NCI-H460 (cell line): ENCODE measurements around the gene CTXN3. TPM values are rescaled to one million over a fixed set of nuclear protein-coding genes. Genes with fewer than 3 reads are reported as not detected.
"Not testable (repeated sequence)": the region's sequence is repeated elsewhere in the genome, so short reads cannot be mapped to it uniquely, and the experiment has no call there.

ENCODE experiments used
- DNase-seq: peaks from one replicate; pipeline ENCODE4 v3.0.0-alpha.2; 2016; ENCODE audit warnings: low read depth; ENCODE audit errors: extremely low read depth
- total RNA-seq: library from RNA; depleted of rRNA; stranded (reverse); fragments of >200 nt; shearing (Covaris generic); gene quantifications from 2 replicates; pipeline ENCODE4 v1.2.3, GENCODE V29; 2014

Gene CTXN3
- total RNA-seq, 1 experiment from 2014 or later = not detected

DNA sequence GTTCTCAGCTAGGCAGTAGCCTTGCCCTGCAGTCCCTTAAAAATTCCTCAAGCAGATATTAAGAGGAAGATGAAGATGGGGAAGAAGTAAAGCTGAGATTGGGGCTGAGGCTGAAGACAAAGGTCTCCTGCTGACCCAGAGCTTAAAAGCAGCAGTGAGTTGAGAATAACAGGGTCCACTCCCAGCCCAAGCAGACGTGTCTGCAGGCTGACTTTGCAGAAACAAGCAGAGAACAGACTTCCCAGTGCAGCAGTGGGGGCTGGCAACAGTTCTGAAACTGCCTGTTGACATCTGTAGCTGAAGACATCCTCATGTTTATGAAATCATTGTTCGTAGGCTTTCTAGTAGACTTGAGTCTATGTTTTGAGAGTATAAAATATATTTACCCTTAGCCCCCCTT, 1.1 kb downstream of the CTXN3 start:
- DNase-seq = no peak

DNA sequence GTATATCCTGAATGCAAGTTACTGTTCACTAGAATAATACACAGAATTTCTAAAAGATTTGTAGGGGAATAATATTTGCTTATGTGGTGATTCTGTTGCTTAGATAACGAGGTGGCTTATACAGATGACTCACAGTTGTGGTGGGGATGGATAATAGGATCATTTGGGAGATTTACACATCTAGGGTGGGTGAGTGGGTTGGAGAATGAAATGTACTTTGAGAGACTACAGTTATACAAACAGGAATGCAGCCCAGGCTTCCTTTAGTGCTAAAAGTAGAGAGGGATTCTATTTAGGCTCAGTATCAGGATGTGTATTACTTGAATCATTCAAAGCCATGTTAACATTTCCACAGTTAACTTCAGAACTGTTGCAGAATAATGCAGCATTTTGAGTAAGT, 1.8 kb downstream of the CTXN3 start:
- DNase-seq = no peak

DNA sequence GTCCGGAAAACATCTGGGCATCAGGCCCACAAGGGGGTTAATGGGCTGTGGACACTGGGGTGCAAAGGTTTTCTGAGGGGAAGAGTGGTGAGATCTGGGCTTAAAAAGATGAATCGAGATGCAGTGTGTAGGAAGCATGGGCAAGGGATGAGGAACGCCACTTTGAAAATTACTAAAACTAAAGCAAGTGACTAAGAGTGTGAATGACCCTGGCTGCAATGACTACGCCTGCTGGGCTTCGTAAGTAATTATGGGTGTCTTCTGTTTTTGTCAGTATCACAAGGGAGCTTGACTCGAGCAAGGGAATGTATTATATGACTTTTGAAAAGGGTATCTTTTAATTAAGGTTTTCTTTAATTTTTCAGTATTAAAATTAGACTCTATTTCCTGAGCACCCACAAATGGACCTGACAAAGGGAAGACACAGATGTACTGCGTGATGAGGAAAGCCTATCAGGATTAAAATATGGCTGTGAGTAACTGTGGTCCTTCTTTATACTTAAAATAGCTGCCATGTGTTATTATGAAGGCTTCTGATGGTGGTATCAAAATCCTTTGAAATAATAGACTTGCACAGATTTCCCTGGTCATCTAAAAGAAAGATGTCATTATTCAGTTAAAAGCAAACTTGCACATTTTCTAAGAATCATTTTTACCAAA, 4.2 kb downstream of the CTXN3 start:
- DNase-seq = no peak

DNA sequence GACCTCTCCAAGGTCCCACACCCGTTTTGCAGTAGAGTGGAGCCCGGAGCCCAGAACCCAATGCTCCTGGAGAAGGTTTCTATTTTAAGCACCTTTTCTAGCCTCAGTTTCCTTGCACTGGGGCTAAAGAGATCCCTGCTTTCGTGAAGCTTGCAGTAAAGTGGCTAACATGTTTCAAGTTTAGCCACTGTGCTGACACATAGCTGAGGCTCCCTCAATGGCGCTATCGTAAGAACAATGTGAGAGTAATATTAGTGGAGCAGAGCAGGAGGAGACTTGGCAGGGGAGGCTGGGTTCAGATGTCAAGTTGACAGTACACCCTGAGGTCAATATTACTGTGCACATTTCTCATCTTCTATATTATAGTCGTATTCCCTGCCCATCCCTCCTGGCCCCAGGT, 7.9 kb downstream of the CTXN3 start:
- no peak for DNase-seq

DNA sequence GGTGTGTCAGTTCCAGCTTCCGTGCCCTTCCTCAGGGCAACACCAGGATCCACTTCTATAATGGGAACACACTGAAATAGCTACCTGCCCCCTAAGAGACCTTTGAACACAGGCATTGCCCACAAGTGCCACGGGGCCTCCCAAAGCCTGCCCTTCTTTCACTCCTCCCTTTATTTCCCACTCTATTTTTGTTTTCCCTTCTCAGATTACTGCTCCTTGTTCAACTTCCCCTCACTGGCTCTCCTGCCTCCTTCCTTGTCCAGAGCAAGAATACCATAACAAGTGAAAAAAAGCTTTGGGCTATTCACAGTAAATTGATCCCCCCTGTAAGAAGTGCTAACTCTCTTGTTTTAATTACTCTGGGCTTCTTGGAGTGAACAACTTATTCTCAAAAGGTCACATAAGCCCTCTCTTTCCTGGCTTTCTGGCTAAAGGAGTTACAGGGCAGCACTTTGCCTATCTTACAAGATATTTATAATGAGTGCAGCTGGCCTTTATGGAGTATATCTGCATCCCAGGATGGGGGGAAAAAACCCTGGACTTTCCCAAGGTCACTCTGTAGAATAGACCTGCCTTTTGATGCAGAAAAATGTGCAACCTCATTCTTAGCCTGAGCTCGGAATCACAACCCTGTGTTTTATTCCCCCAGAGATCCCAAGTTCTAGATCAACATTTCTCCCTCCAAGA, 11.3 kb downstream of the CTXN3 start:
- no peak for DNase-seq

DNA sequence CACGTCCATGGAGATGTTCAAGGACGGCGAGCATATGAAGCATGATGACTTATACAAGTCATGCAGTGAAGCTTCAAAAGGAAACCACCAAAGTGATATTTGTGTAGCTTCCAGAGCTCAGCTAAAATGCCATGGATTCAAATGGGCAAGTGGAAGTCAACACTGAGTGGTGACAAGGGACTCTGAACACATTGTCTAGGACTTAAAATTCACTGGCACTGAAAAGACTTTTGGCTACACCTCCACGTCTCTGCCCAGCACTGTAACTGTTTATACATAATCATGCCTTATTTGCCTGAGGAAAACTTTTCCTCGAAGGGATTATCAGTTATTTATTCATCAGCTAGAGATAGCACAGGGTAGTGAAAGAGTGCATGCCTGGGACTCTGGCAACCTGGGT, 15.2 kb downstream of the CTXN3 start:
- DNase-seq = no peak

DNA sequence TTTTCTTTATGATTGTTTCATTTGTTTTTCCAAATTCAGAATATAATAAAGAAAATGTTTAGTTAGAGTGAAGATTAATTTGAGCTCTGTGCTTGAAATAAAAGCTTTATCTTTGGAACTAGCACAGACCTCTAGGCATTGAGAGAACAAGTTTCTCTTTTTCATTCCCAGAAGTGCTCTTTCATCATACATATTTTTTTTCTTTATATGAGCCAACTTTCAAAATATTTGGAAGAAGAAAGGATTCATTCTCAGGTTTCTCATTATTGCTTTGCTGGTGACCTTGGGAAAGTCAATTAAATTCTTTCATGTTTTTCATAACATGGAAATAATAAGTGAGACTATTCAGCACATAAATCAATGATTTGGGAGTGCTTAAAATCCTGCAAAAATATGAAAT, 16.8 kb downstream of the CTXN3 start:
- no peak for DNase-seq

DNA sequence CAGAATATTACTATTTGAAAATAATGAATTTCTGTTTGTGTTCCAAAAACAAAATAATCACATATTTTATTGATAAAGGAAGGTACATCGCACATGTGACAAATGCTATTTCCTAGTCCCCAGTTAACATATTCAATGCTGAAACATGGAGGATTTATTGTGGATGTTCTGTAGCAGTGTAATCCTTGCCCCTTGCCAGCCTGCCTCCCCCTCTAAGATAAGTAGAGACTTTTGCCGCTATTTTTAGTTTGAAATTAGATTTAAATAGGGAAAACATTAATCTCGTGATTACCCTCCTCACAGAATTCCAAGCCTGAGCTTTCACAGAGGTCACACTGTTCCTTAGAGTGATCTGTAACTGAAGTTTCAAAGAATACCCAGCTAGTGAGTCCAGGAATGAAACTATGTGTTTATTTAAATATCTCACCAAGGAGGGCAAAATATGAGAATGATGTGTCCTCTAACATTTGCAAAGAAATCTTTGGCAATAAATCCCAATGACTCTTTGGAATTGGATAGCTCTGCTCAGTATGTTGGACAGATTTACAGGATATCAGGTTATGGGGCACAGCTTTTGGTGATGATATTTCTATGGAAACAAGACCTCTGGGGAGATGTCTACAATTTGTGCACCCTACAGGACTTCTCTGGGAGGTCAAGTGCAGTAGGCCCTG, 17.3 kb downstream of the CTXN3 start:
- DNase-seq = no peak

DNA sequence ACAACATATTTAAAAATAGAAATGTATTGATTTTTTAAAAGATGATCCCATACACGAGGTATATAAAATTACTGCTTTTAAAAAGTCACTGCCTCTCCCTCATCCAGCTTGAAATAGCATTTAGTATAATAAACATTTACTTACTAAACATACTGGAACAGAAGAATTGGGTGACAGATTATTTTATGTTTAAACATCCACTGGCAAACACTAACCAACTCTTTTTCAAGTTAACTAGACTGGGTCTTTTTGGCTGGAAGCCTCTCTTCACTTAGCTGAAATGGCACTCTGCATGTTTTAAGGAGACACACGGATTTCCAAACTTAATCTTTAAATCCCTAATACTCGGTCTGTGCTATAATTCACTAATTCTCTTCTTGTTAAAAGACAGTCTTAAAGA, 19.0 kb downstream of the CTXN3 start:
- DNase-seq = no peak

DNA sequence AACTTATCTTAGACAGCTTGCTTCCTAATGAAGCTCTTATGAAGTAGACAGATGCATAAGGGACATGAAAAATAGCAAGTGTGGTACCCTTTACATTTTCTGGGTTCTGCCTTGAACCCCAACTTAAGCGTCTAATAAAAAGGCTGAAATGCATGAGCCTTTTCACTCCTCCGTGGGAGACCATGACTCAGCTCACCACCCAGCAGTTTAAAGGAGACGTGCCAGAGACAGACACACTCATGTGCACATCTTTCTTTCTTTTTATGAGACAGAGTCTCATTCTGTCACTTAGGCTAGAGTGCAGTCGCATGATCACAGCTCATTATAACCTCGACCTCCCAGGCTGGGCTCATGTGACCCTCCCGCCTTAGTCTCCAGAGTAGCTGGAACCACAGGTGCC, 22.3 kb downstream of the CTXN3 start:
- DNase-seq = no peak

DNA sequence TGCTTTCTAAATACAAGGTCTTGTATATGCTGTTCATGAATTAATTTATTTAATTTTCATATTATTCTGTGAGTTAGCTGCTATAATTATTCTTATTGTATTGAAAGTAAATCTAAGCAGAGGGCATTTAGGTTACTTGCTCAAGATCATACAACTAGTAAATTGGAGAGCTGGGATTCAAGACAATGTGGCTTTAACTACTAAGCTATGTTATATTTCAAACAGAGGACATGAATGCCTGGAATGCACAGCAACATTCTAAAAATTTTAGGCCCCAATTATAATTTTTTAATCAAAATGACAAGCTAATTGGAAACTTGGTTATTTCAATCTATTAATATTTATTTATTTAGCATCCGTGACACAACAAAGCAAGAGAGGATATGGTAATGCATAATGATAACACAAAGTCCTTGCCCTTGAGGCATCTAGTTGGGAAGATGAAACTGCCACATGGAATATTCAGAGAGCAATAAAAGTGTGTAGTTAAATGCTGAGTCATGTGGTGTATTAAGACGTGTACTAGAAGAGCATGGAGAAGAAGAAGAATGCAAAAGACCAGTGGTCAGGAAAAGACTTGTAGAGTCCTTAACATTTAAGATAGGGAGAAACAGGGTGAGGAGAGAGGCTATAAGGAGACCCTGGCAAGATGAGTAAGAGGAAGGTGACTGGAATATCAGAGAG, 24.4 kb downstream of the CTXN3 start:
- DNase-seq = peak; percentile 22

DNA sequence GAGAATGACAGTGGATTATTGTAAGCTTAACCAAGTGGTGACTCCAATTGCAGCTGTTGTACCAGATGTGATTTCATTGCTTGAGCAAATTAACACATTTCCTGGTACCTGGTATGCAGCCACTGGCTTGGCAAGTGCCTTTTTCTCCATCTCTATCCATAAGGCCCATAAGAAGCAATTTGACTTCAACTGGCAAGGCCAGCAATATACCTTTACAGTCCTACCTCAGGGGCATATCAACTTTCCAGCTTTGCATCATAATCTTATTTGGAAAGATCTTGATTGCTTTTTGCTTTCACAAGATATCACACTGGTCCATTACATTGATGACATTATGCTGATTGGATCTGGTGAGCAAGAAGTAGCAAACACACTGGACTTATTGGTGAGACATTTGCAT, 28.1 kb downstream of the CTXN3 start:
- DNase-seq = not testable (repeated sequence)

DNA sequence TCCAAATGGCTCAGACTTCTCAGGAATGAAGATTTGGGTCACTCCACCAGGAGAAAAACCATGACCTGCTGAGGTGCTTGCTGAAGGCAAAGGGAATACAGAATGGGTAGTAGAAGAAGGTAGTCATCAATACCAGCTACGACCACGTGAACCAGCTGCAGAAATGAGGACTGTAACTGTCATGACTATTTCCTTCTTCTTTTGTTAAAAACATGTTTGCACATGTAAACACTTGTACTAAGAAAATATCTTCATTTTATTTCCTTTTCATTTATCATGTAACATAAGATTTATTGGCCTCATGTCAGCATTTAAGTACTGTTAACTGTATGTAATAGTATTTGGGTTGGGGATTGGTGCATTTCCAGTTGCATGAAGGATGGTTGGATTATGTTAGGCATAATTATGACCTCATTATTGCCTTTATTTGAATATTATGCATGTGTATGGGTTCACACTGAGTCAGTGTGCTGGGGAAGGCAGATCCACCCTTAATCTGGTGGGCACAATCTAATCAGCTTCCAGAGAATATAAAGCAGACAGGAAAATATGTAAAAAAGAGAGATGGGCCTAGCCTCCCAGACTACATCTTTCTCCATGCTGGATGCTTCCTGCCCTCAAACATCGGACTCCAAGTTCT, 30.9 kb downstream of the CTXN3 start:
- DNase-seq = not testable (repeated sequence)

DNA sequence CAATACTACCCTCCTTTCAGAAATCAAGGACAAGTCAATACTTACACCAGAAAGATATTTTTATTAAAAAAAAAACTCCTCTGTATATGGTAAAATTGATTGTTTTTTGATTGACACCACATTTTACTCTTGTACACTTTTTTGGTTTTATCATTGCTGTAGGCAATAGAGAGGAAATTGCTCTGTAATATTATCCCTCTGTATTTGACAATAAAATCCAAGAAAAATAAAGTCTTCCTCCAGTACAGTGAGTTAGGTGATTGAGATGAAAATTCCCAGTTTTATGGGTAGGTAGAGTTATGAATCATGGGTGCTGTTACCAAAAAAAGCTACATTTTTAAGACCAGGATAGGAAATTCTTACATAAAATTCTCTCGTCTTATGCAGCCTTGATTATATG, 31.7 kb downstream of the CTXN3 start:
- DNase-seq = no peak

DNA sequence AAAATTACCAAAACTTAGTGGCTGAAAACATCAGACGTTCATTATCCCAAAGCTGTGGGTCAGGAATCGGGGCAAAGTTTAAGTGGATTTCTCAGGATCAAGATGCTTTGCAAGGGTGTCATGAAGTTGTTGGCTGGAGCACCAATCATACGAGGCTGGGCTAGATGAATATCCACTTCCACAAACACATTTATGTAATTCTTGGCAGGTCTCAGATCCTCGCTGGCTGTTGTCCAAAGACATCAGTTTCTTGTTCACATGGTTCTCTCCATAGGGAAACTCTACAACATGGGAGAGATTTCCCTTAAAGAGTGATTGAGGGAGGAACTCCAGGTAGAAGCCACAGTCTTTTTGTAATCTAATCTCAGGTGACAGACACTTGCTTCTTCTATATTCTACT, 34.1 kb downstream of the CTXN3 start:
- no peak for DNase-seq

DNA sequence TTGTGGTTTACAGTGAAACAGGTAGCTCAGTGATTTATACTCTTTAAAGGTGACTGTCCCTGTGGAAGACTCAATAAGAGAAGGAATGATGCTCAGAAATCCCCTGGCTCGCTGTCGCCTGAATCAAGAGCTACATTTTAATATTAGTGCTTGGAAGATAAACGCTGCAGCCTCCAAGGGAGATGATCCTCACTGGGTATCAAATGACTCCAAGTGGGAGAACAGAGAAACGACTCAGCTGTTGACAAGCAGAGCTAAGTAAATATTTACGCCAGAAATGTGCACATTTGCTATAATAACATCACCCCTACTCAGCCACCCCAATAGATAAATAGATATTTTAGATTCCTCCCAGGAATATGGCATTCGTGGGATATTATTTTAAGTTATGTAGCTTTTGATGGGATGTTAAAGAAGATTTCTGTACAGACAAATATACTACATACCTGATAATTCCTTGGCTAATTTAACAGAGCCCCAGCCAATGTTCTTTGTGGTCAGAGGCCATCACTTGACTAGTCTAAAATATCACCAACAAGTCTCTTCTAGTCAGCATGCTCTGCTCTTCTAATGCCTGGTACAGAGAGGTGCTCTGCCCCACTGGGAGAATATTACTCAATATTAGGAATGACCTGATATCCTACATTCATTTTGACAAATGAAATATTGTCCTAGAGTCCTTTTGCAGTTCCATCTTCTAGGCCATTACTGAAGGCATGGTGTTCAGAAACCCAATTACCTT, 36.0 kb downstream of the CTXN3 start:
- no peak for DNase-seq

DNA sequence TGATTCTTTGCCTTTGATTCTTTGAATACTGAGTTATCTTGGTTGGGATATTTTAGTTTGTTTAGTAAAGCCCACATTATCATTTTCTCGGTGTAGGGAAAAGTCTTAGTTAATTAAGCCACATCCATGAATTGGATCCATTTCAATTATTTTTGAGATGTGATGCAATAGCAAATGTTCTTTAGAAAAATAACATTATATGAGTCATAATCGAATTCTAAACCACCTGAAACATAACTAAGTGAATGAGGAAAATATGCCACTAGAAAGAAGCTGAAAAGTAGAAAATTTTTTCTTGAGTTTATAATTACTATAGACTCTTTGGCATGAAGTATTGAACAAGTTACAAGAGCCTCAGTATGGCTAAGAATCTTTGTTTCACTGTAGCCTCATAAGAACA, 36.8 kb downstream of the CTXN3 start:
- DNase-seq = no peak

DNA sequence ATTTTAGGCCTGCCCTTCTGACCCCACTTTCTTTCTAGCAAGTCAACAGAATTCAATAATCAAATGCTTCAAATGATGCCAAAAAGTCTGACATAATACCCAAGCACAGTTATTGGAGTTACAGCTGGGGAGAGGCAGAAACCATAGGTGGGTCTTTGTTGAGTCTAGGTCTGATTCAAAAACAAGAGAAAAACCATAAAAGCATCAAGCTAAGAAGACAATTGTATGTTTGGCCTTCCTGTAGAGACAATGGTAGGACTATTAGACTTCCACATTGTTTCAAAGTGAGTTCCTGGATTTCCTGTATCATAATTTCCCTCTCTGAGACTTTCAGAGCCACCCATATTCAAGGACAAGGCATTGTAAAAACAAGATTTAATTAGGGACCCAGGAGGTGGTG, 37.5 kb downstream of the CTXN3 start:
- DNase-seq = no peak

DNA sequence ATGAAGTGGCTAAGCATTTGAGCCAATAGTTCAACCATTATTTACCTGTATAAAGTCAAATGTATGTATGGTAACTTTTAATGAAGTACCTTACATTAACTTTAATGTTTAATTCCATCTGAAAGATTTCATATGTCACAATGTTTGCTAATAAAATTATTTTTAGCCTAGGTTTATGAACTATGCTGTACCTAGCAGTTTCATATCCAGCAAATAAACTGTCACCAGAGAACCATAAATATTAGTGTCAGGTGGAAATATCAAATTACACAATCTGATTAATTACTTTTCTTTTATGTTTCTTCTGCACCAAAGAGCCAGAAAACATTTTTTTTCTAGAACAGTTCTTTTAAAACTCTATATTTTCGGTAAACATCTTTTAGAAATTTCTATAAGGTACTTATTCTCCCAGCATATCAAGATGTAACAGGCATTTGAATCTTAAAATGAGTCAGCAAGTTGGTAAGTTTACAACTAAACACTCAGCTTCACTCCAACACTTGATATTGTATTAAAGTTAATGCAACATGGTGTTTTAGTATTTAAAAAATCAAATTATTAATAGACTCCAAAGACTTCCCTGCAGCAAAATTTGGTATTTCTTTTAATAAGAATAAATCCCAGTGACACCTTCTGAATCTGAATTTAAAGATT, 45.8 kb downstream of the CTXN3 start:
- no peak for DNase-seq

DNA sequence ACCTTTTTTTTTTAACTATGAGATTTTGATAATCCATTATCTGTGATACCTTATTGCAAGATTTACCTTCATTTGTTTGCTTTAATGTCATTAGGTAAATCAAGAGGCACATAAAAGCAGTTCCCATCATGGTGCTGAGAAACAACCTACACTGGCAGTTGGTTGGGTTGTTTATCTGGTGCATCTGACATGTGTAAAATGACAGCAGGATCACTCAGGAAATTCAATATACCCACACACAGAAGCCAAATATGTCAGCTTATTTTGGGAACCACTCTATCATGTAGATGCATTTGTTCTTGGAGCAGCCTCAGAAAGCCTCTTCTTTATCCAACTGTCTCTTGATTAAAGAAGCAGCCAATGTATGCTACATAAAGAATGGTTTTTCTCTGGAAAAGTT, 46.5 kb downstream of the CTXN3 start:
- no peak for DNase-seq
